ENCODE data around the gene RPS6KA2.

The RPS6KA2 gene

GRCh38 chr6:166595949-166596348 lies 31.1 kb downstream of the RPS6KA2 start:
- in situ Hi-C loops (cut with HindIII; ENCODE audit: low pct_ligation_motif_present, low sequenced_read_pairs), result no loop called here
- DNase-seq, result no peak
- Histone ChIP-seq H3K4me3 (ENCODE audit: low read depth, low read length) (no peak overlapping the region), H3K27me3 (replicated peaks) (no peaks in the 10 kb centered on the region), H3K27ac (peak overlapping the region; percentile 94), H3K36me3 (replicated peaks) (no peaks in the 10 kb centered on the region)
- no peak for TF ChIP-seq CTCF (IDR thresholded peaks at IDR 0.05; ENCODE audit: low read depth, low read length, missing control alignments)

GRCh38 chr6:166595061-166595780 lies 31.8 kb downstream of the RPS6KA2 start:
- Histone ChIP-seq H3K27me3 (replicated peaks) (no peaks in the 10 kb centered on the region), H3K36me3 (replicated peaks) (no peaks in the 10 kb centered on the region), H3K27ac (peak overlapping the region; percentile 94), H3K4me3 (ENCODE audit: low read depth, low read length) (no peak overlapping the region)
- TF ChIP-seq CTCF (IDR thresholded peaks at IDR 0.05; ENCODE audit: low read depth, low read length, missing control alignments), result peak; percentile 4
- peak; percentile 88 for DNase-seq
- in situ Hi-C loops (cut with HindIII; ENCODE audit: low pct_ligation_motif_present, low sequenced_read_pairs), result no loop called here

- no peaks in the 10 kb centered on the region for H3K36me3 ChIP-seq (replicated peaks)
- peak overlapping the region; percentile 76 for H3K27ac ChIP-seq
- H3K27me3 ChIP-seq (replicated peaks), result no peaks in the 10 kb centered on the region
- H3K4me3 ChIP-seq (ENCODE audit: low read depth, low read length), result no peak overlapping the region
- DNase-seq, result peak; percentile 90
- in situ Hi-C loops (cut with HindIII; ENCODE audit: low pct_ligation_motif_present, low sequenced_read_pairs), result no loop called here
- TF ChIP-seq CTCF (IDR thresholded peaks at IDR 0.05; ENCODE audit: low read depth, low read length, missing control alignments), result no peak
Measured at GRCh38 chr6:166592821-166593220, 34.2 kb downstream of the RPS6KA2 start.

GRCh38 chr6:166591961-166592520 lies 35.0 kb downstream of the RPS6KA2 start:
- Histone ChIP-seq H3K27me3 (replicated peaks) (no peaks in the 10 kb centered on the region), H3K36me3 (replicated peaks) (no peaks in the 10 kb centered on the region), H3K27ac (peak overlapping the region; percentile 76), H3K4me3 (ENCODE audit: low read depth, low read length) (no peak overlapping the region)
- no peak for DNase-seq
- in situ Hi-C loops (cut with HindIII; ENCODE audit: low pct_ligation_motif_present, low sequenced_read_pairs), result no loop called here
- TF ChIP-seq CTCF (IDR thresholded peaks at IDR 0.05; ENCODE audit: low read depth, low read length, missing control alignments), result no peak

GRCh38 chr6:166591026-166591425 lies 36.0 kb downstream of the RPS6KA2 start:
- in situ Hi-C loops (cut with HindIII; ENCODE audit: low pct_ligation_motif_present, low sequenced_read_pairs), result no loop called here
- DNase-seq, result no peak
- Histone ChIP-seq H3K36me3 (replicated peaks) (no peaks in the 10 kb centered on the region), H3K27me3 (replicated peaks) (no peaks in the 10 kb centered on the region), H3K4me3 (ENCODE audit: low read depth, low read length) (no peak overlapping the region), H3K27ac (no peak overlapping the region)
- TF ChIP-seq CTCF (IDR thresholded peaks at IDR 0.05; ENCODE audit: low read depth, low read length, missing control alignments), result no peak

Data from brain microvascular endothelial cell (primary cell).